A549 treated with AZD9567 at 1 μM for 4 hours (cell line): ENCODE measurements around the gene SCN3B. TPM values are rescaled to one million over a fixed set of nuclear protein-coding genes. Genes with fewer than 3 reads are reported as not detected.

ENCODE experiments used
- total RNA-seq: library from RNA; stranded (reverse); fragments of 200-300 nt; extraction: Qiagen RNA extraction; gene quantifications from 5 replicates; pipeline ENCODE4 v1.2.3, GENCODE V29; 2022; ENCODE audit not compliant: insufficient read depth

The SCN3B gene, protein sequence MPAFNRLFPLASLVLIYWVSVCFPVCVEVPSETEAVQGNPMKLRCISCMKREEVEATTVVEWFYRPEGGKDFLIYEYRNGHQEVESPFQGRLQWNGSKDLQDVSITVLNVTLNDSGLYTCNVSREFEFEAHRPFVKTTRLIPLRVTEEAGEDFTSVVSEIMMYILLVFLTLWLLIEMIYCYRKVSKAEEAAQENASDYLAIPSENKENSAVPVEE
- total RNA-seq: 0.13 to 0.19 TPM (median 0.14 TPM) in 4 of 5 replicates, not detected in the other

GRCh38 chr11:123654566-123655081 is at the start of gene SCN3B:
Gene SCN3B, minus strand, starts transcription at chr11:123654624. Its CDS starts 823 bp downstream, at chr11:123653801.

Other genes with a start within 250 kb of the SCN3B start
- gene GRAMD1B, start 224.4 kb downstream of the SCN3B start, total RNA-seq: 17.6 to 29.2 TPM (median 26.1 TPM) in 5 replicates
- gene ZNF202, start 87.0 kb upstream of the SCN3B start, total RNA-seq: 5.2 to 10.1 TPM (median 9.5 TPM) in 5 replicates
- gene OR6X1, start 99.9 kb upstream of the SCN3B start, total RNA-seq: not detected in 5 replicates
- gene OR6M1, start 151.7 kb upstream of the SCN3B start, total RNA-seq: not detected in 5 replicates
- not detected in 5 replicates for gene TMEM225, start 231.0 kb upstream of the SCN3B start, total RNA-seq
- gene OR8D4, start 247.5 kb upstream of the SCN3B start, total RNA-seq: not detected in 5 replicates